ENCODE measurements around the gene NRXN3.

DNA sequence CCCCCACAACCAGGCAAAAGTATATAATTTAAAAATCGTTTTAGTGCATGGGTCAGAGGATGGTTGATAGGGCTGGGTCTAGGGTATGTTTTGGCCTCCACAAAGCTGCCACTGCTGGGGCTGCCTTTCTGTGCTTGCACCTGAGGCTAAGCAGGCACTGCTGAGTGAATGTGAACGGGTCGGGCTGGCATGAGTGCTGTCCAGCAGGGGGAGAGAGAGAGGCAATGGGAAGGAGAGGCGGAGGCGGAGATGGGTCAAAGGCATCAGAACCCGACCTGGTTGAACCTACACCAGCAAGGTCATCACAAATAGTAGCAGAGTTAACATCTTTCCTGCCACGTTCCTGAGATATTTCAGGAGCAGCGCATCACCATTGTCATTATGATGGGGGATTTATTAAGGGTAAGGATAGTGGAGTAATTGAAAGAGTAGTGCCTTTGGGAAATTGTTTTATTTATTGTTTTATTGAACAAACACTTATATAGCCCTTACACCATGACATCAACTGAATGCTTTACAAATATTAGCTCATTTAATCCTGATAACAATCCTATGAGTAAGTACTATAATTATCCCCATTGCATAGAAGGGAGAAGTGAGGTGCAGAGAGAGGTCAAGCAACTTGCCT lies 5.8 kb upstream of the NRXN3 start:
- TF ChIP-seq, protein P1, sequence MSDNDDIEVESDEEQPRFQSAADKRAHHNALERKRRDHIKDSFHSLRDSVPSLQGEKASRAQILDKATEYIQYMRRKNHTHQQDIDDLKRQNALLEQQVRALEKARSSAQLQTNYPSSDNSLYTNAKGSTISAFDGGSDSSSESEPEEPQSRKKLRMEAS (IDR thresholded peaks at IDR 0.05), result no peak
- TF ChIP-seq CBFB (CRISPR knock-in tag; IDR thresholded peaks at IDR 0.05), result no peak
- TF ChIP-seq, protein P2, sequence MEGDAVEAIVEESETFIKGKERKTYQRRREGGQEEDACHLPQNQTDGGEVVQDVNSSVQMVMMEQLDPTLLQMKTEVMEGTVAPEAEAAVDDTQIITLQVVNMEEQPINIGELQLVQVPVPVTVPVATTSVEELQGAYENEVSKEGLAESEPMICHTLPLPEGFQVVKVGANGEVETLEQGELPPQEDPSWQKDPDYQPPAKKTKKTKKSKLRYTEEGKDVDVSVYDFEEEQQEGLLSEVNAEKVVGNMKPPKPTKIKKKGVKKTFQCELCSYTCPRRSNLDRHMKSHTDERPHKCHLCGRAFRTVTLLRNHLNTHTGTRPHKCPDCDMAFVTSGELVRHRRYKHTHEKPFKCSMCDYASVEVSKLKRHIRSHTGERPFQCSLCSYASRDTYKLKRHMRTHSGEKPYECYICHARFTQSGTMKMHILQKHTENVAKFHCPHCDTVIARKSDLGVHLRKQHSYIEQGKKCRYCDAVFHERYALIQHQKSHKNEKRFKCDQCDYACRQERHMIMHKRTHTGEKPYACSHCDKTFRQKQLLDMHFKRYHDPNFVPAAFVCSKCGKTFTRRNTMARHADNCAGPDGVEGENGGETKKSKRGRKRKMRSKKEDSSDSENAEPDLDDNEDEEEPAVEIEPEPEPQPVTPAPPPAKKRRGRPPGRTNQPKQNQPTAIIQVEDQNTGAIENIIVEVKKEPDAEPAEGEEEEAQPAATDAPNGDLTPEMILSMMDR (CRISPR knock-in tag; IDR thresholded peaks at IDR 0.05), result peak; percentile 77

All from HepG2 (cell line).